ENCODE data around the gene TANGO2.

The TANGO2 gene

DNA sequence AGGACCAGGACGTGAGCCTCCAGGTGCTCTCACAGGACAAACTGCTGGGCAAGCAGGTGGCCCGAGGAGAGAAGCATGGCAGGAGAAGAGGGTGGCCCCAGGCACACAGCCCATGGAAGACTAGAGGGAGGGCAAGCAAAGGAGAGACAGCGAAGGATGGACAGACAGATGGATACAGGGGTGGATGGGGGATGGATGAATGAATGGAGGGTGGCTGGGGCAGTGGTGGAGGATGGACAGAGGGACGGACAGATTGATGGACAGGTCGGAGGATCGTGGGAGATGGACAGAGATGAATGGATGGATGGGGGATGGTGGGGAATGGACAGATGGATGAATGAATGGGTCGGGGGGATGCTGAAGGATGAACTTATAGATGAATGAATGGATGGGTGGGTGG, 27.0 kb upstream of the TANGO2 start:
- H3K36me3 ChIP-seq (ENCODE audit: insufficient read depth, insufficient read length, low read length), result no peaks in the 10 kb centered on the region
- H3K27me3 ChIP-seq (ENCODE audit: insufficient read depth, insufficient read length), result no peaks in the 10 kb centered on the region
- no peak overlapping the region for H3K4me3 ChIP-seq (ENCODE audit: insufficient read length, low read depth)
- peaks cover 15% of the 10 kb centered on the region for H3K4me1 ChIP-seq (ENCODE audit: insufficient read depth, insufficient read length)
- no peak overlapping the region for H3K9ac ChIP-seq (ENCODE audit: insufficient read length, low read depth)
- H3K9me3 ChIP-seq (ENCODE audit: insufficient read depth, low read length), result no peaks in the 10 kb centered on the region
- TF ChIP-seq YY1 (IDR thresholded peaks at IDR 0.05; ENCODE audit: insufficient read depth, insufficient read length) (no peak), ZNF274 (IDR thresholded peaks at IDR 0.05; ENCODE audit: low read depth, low read length) (no peak), SUZ12 (IDR thresholded peaks at IDR 0.05; ENCODE audit: extremely low read depth, insufficient read depth, insufficient read length) (no peak)
- DNase-seq (ENCODE audit: low read depth, low spot score), result no peak

GRCh38 chr22:19994851-19995610, 25.9 kb upstream of the TANGO2 start:
- no peak for TF ChIP-seq SUZ12 (IDR thresholded peaks at IDR 0.05; ENCODE audit: extremely low read depth, insufficient read depth, insufficient read length)
- TF ChIP-seq YY1 (IDR thresholded peaks at IDR 0.05; ENCODE audit: insufficient read depth, insufficient read length), result no peak
- no peak for TF ChIP-seq ZNF274 (IDR thresholded peaks at IDR 0.05; ENCODE audit: low read depth, low read length)
- H3K4me3 ChIP-seq (ENCODE audit: insufficient read length, low read depth), result no peak overlapping the region
- no peak overlapping the region for H3K9ac ChIP-seq (ENCODE audit: insufficient read length, low read depth)
- H3K36me3 ChIP-seq (ENCODE audit: insufficient read depth, insufficient read length, low read length), result no peaks in the 10 kb centered on the region
- no peaks in the 10 kb centered on the region for H3K27me3 ChIP-seq (ENCODE audit: insufficient read depth, insufficient read length)
- H3K4me1 ChIP-seq (ENCODE audit: insufficient read depth, insufficient read length), result peaks cover 23% of the 10 kb centered on the region
- H3K9me3 ChIP-seq (ENCODE audit: insufficient read depth, low read length), result no peaks in the 10 kb centered on the region
- no peak for DNase-seq (ENCODE audit: low read depth, low spot score)

GRCh38 chr22:19995611-19996339, 25.1 kb upstream of the TANGO2 start:
- H3K4me3 ChIP-seq (ENCODE audit: insufficient read length, low read depth), result no peak overlapping the region
- no peak for DNase-seq (ENCODE audit: low read depth, low spot score)
- H3K9ac ChIP-seq (ENCODE audit: insufficient read length, low read depth), result no peak overlapping the region
- no peaks in the 10 kb centered on the region for H3K36me3 ChIP-seq (ENCODE audit: insufficient read depth, insufficient read length, low read length)
- TF ChIP-seq ZNF274 (IDR thresholded peaks at IDR 0.05; ENCODE audit: low read depth, low read length), result no peak
- TF ChIP-seq SUZ12 (IDR thresholded peaks at IDR 0.05; ENCODE audit: extremely low read depth, insufficient read depth, insufficient read length), result no peak
- TF ChIP-seq YY1 (IDR thresholded peaks at IDR 0.05; ENCODE audit: insufficient read depth, insufficient read length), result no peak
- H3K9me3 ChIP-seq (ENCODE audit: insufficient read depth, low read length), result no peaks in the 10 kb centered on the region
- H3K4me1 ChIP-seq (ENCODE audit: insufficient read depth, insufficient read length), result peaks cover 24% of the 10 kb centered on the region
- H3K27me3 ChIP-seq (ENCODE audit: insufficient read depth, insufficient read length), result no peaks in the 10 kb centered on the region

GRCh38 chr22:19996694-19997384, 24.1 kb upstream of the TANGO2 start:
- TF ChIP-seq ZNF274 (IDR thresholded peaks at IDR 0.05; ENCODE audit: low read depth, low read length) (no peak), YY1 (IDR thresholded peaks at IDR 0.05; ENCODE audit: insufficient read depth, insufficient read length) (no peak), SUZ12 (IDR thresholded peaks at IDR 0.05; ENCODE audit: extremely low read depth, insufficient read depth, insufficient read length) (no peak)
- no peaks in the 10 kb centered on the region for H3K27me3 ChIP-seq (ENCODE audit: insufficient read depth, insufficient read length)

GRCh38 chr22:19997561-19998231, 23.2 kb upstream of the TANGO2 start:
- Histone ChIP-seq H3K4me3 (ENCODE audit: insufficient read length, low read depth) (no peak overlapping the region), H3K9me3 (ENCODE audit: insufficient read depth, low read length) (no peaks in the 10 kb centered on the region), H3K4me1 (ENCODE audit: insufficient read depth, insufficient read length) (peaks cover 25% of the 10 kb centered on the region), H3K36me3 (ENCODE audit: insufficient read depth, insufficient read length, low read length) (no peaks in the 10 kb centered on the region), H3K27me3 (ENCODE audit: insufficient read depth, insufficient read length) (no peaks in the 10 kb centered on the region), H3K9ac (ENCODE audit: insufficient read length, low read depth) (no peak overlapping the region)
- TF ChIP-seq SUZ12 (IDR thresholded peaks at IDR 0.05; ENCODE audit: extremely low read depth, insufficient read depth, insufficient read length), result no peak
- TF ChIP-seq ZNF274 (IDR thresholded peaks at IDR 0.05; ENCODE audit: low read depth, low read length), result no peak
- TF ChIP-seq YY1 (IDR thresholded peaks at IDR 0.05; ENCODE audit: insufficient read depth, insufficient read length), result no peak
- no peak for DNase-seq (ENCODE audit: low read depth, low spot score)

More at GRCh38 chr22:19996694-19997384, 24.1 kb upstream of the TANGO2 start:
- no peaks in the 10 kb centered on the region for H3K36me3 ChIP-seq (ENCODE audit: insufficient read depth, insufficient read length, low read length)
- H3K9me3 ChIP-seq (ENCODE audit: insufficient read depth, low read length), result no peaks in the 10 kb centered on the region
- H3K9ac ChIP-seq (ENCODE audit: insufficient read length, low read depth), result no peak overlapping the region
- H3K4me3 ChIP-seq (ENCODE audit: insufficient read length, low read depth), result no peak overlapping the region
- peaks cover 26% of the 10 kb centered on the region for H3K4me1 ChIP-seq (ENCODE audit: insufficient read depth, insufficient read length)
- no peak for DNase-seq (ENCODE audit: low read depth, low spot score)

DNA sequence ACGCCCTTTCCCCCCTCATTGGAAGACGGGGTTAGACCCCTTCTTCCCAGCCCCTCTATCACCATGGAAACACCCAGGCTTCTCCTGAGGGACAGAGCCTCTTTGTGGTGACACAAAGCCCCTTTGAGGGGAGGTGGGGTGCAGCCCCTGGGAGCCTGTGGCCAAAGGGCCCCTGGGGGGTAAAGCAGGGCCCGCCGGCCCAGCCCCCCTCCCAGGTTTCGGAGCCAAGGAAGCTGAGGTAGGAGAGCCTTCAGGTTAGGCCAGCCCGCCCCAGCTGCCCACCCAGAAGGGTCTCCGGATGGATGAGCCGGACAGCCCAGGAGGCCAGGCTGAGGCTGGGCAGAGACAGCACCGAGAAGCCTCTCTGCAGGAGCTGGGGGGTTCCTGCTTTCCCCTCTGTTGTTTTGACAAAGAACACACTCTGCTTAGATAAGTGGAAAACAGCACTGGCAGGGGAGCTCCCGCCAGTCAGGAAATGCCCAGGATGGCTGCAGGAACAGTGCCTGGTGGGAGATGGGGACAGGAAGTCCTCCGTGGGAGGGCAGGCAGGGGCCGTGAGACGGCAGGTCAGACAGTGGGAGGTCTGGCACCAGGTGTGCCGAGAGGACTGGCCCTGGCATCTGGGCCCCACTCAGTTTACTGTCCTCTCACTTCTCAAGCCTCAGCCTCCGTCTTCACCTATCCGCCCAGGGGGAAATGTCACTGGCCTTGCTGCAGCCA, 22.5 kb upstream of the TANGO2 start:
- no peak for DNase-seq (ENCODE audit: low read depth, low spot score)
- no peaks in the 10 kb centered on the region for H3K36me3 ChIP-seq (ENCODE audit: insufficient read depth, insufficient read length, low read length)

More for the DNA sequence above, 22.5 kb upstream of the TANGO2 start:
- H3K4me3 ChIP-seq (ENCODE audit: insufficient read length, low read depth), result no peak overlapping the region
- no peaks in the 10 kb centered on the region for H3K27me3 ChIP-seq (ENCODE audit: insufficient read depth, insufficient read length)
- TF ChIP-seq SUZ12 (IDR thresholded peaks at IDR 0.05; ENCODE audit: extremely low read depth, insufficient read depth, insufficient read length), result no peak
- no peak for TF ChIP-seq YY1 (IDR thresholded peaks at IDR 0.05; ENCODE audit: insufficient read depth, insufficient read length)
- H3K9ac ChIP-seq (ENCODE audit: insufficient read length, low read depth), result no peak overlapping the region
- peaks cover 25% of the 10 kb centered on the region for H3K4me1 ChIP-seq (ENCODE audit: insufficient read depth, insufficient read length)
- peaks cover 5% of the 10 kb centered on the region for H3K9me3 ChIP-seq (ENCODE audit: insufficient read depth, low read length)
